ENCODE results near the gene MAP3K4. TPM values are rescaled to one million over a fixed set of nuclear protein-coding genes. Genes with fewer than 3 reads are reported as not detected.

Gene MAP3K4
- total RNA-seq, 4 donors from 2014 or later: 17.2 to 35.2 (median 23.7) TPM

- intact Hi-C loops (cut with DNase I; ENCODE audit: low total_unique reads): no loop called here
- H3K4me1 ChIP-seq: no peaks in the 10 kb centered on the region
- no peak overlapping the region for H3K4me3 ChIP-seq
- H3K27me3 ChIP-seq: no peaks in the 10 kb centered on the region
- H3K36me3 ChIP-seq: peaks cover 0 to under 1% (median 0%) of the 10 kb centered on the region in 4 donors
- no peak for DNase-seq
- 79 to 96% methylated on average over 5 to 7 of the region's 7 CpGs for WGBS, 2 donors (ENCODE audit: low coverage in 1 of 2)
- TF ChIP-seq EP300 (IDR thresholded peaks at IDR 0.05; ENCODE audit: low read depth) (no peak), POLR2A (IDR thresholded peaks at IDR 0.05) (no peak), CTCF (IDR thresholded peaks at IDR 0.05) (no peak), POLR2AphosphoS5 (IDR thresholded peaks at IDR 0.05) (no peak)
- in situ Hi-C loops (cut with MboI; ENCODE audit: low pct_ligation_motif_present in 1 of 4, low pct_unique_long_range_greater_than_20kb in 1 of 4, low sequenced_read_pairs in 3 of 4): loop anchor here in 1 of 4 donors (25.0 kb wide), 1 partner anchor 232 kb away; no protein-coding TSS in a partner anchor
- no peaks in the 10 kb centered on the region for H3K9me3 ChIP-seq
- H3K27ac ChIP-seq: no peak overlapping the region
Measured at GRCh38 chr6:161130541-161130940, 139.0 kb downstream of the MAP3K4 start.

GRCh38 chr6:161130967-161131766 is 139.6 kb downstream of the MAP3K4 start:
- intact Hi-C loops (cut with DNase I; ENCODE audit: low total_unique reads): no loop called here

GRCh38 chr6:161132384-161132783 is 140.8 kb downstream of the MAP3K4 start:
- no peaks in the 10 kb centered on the region for H3K9me3 ChIP-seq
- no peak for TF ChIP-seq POLR2A (IDR thresholded peaks at IDR 0.05)
- TF ChIP-seq POLR2AphosphoS5 (IDR thresholded peaks at IDR 0.05): no peak
- no peak for TF ChIP-seq CTCF (IDR thresholded peaks at IDR 0.05)
- TF ChIP-seq EP300 (IDR thresholded peaks at IDR 0.05; ENCODE audit: low read depth): no peak
- in situ Hi-C loops (cut with MboI; ENCODE audit: low pct_ligation_motif_present in 1 of 4, low pct_unique_long_range_greater_than_20kb in 1 of 4, low sequenced_read_pairs in 3 of 4) (loop anchor here in 1 of 4 donors (25.0 kb wide), 1 partner anchor 230 kb away; no protein-coding TSS in a partner anchor), intact Hi-C loops (cut with DNase I; ENCODE audit: low total_unique reads) (no loop called here)
- WGBS, 2 donors (ENCODE audit: low coverage in 1 of 2): 93% methylated on average over 11 of the region's 11 CpGs; no CpG with 5 or more reads in 1 of the 2 donors
- no peak overlapping the region for H3K4me3 ChIP-seq
- no peaks in the 10 kb centered on the region for H3K36me3 ChIP-seq
- DNase-seq: no peak
- no peak overlapping the region for H3K27ac ChIP-seq
- no peaks in the 10 kb centered on the region for H3K27me3 ChIP-seq
- H3K4me1 ChIP-seq: no peaks in the 10 kb centered on the region

More at GRCh38 chr6:161130967-161131766, 139.6 kb downstream of the MAP3K4 start:
- WGBS, 2 donors (ENCODE audit: low coverage in 1 of 2): 94% methylated on average over 3 of the region's 3 CpGs
- DNase-seq: no peak
- Histone ChIP-seq H3K27ac (no peak overlapping the region), H3K4me1 (no peaks in the 10 kb centered on the region), H3K9me3 (no peaks in the 10 kb centered on the region), H3K4me3 (no peak overlapping the region), H3K36me3 (no peaks in the 10 kb centered on the region), H3K27me3 (no peaks in the 10 kb centered on the region)
- TF ChIP-seq CTCF (IDR thresholded peaks at IDR 0.05): no peak
- in situ Hi-C loops (cut with MboI; ENCODE audit: low pct_ligation_motif_present in 1 of 4, low pct_unique_long_range_greater_than_20kb in 1 of 4, low sequenced_read_pairs in 3 of 4): loop anchor here in 1 of 4 donors (25.0 kb wide), 1 partner anchor 231 kb away; no protein-coding TSS in a partner anchor

- Histone ChIP-seq H3K9me3 (no peaks in the 10 kb centered on the region), H3K27ac (no peak overlapping the region), H3K36me3 (no peaks in the 10 kb centered on the region), H3K4me1 (no peaks in the 10 kb centered on the region), H3K4me3 (no peak overlapping the region), H3K27me3 (no peaks in the 10 kb centered on the region)
- in situ Hi-C loops (cut with MboI; ENCODE audit: low pct_ligation_motif_present in 1 of 4, low pct_unique_long_range_greater_than_20kb in 1 of 4, low sequenced_read_pairs in 3 of 4) (loop anchor here in 1 of 4 donors (25.0 kb wide), 1 partner anchor 228 kb away; no protein-coding TSS in a partner anchor), intact Hi-C loops (cut with DNase I; ENCODE audit: low total_unique reads) (no loop called here)
- TF ChIP-seq CTCF (IDR thresholded peaks at IDR 0.05) (no peak), POLR2AphosphoS5 (IDR thresholded peaks at IDR 0.05) (no peak), EP300 (IDR thresholded peaks at IDR 0.05; ENCODE audit: low read depth) (no peak), POLR2A (IDR thresholded peaks at IDR 0.05) (no peak)
- no peak for DNase-seq
- WGBS, 2 donors (ENCODE audit: low coverage in 1 of 2): 92 to 94% methylated on average over 9 of the region's 9 CpGs
Measured at GRCh38 chr6:161133963-161134362, 142.4 kb downstream of the MAP3K4 start.
